GM19193 (cell line): ENCODE measurements around the gene KDM2B.

ENCODE experiments used
- POLR2A ChIP-seq: IDR thresholded peaks from 4 replicates; pipeline ENCODE4 v1.6.1; 2011; ENCODE audit not compliant: insufficient read depth, insufficient read length; ENCODE audit errors: extremely low read depth

The KDM2B gene

DNA sequence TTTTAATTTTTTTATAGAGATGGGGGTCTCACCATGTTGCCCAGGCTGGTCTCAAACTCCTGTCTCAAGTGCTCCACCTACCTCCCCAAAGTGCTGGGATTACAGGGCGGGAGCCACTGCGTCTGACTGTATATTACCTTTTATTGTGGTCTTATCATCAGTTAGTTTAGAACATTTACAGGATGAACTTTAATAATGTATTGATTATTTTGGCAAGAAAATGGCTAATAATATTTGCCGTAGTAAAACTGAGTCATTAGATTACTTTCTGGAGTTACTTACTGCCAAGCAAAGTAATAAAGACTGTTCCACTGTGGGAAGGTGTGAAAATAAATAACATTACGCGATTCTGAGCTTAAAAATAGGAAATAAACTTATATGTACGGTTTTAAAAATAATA lies 21.9 kb upstream of the KDM2B start:
- no peak for TF ChIP-seq POLR2A

DNA sequence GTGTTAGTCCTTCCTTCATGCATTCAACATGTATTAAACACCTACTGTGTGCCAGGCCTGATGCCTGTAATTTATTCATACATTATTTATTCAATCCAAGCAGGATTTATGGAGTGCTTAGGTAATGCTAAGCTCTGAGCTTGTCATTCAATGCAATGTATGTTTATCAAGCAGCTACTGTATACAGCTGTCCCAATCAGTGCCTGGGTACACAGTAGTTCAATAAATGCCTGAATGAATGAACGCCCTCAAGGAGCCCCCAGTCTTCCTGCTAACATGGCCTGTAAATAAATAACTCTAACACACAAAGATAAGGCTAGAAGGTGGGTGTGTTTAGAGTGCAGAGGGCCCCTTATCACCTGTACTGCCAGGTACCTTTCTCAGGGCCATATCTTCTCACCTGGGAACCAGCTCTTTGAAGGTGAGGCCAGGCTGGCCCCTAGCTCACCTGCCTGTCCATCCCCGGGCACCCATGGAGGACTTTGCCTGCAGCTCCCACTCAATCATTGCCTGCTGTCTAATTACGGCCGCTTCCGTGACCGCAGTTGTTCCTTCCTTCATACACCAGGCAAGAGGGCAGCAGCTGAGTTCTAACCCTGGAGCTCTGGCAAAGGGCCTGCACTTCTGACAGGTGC lies 20.0 kb upstream of the KDM2B start:
- TF ChIP-seq POLR2A, result no peak

- no peak for TF ChIP-seq POLR2A
Measured at GRCh38 chr12:121596526-121596925, 15.7 kb upstream of the KDM2B start.

DNA sequence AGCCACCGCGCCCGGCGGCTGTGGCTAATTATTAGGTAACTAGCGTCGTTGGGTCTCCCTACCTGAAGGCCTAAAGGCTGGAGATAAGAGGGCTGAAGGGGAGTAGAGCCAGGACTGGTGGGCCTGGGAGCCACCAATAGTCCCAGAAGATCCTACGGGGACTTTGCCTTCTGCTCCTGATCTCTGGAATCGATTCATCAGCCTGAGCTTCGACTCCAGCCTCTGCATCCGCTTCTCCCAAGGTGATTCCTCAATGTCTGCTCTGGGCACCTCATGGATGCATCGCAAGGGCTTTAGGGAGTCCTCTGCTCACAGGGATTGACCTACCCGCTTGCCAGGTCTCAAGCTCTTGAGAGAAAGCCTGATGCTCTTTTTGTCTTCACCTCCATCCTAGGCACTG lies 14.7 kb upstream of the KDM2B start:
- TF ChIP-seq POLR2A, result no peak

- TF ChIP-seq POLR2A, result no peak
Measured at GRCh38 chr12:121592320-121592719, 11.5 kb upstream of the KDM2B start.

DNA sequence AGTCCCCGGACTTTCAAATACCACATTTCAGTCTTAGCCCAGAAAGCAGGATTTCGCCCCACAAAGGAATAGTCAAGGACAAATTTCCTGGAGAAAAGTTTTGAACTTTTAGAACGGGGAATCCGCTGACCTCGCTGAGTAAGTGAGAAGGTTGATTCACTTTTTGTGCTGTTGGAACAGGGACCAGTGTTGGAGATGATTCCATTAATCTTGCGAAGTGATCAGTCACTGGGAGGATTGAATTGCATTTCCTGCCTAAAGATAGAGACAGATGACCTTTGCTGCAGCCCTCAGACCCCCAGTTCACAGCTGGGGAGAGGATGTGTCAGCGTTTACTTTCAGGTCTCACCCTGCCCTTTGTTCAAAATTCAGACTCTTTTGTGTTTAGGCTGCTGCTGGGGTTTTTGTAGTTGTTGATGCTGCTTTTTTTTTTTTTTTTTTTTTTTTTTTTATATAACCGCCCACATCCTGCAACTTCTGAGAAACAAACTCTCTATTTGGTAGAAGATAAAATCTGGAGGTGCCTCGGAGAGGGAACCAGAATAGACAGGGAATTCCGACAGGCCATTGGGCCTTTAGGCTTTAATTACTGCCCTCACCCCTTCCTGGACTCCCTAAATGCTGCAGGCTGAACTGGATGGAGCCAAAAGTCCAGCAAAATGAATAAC lies 9.8 kb upstream of the KDM2B start:
- peak; percentile 36 for TF ChIP-seq POLR2A

- no peak for TF ChIP-seq POLR2A
Measured at GRCh38 chr12:121582583-121583333, 1.9 kb upstream of the KDM2B start.

DNA sequence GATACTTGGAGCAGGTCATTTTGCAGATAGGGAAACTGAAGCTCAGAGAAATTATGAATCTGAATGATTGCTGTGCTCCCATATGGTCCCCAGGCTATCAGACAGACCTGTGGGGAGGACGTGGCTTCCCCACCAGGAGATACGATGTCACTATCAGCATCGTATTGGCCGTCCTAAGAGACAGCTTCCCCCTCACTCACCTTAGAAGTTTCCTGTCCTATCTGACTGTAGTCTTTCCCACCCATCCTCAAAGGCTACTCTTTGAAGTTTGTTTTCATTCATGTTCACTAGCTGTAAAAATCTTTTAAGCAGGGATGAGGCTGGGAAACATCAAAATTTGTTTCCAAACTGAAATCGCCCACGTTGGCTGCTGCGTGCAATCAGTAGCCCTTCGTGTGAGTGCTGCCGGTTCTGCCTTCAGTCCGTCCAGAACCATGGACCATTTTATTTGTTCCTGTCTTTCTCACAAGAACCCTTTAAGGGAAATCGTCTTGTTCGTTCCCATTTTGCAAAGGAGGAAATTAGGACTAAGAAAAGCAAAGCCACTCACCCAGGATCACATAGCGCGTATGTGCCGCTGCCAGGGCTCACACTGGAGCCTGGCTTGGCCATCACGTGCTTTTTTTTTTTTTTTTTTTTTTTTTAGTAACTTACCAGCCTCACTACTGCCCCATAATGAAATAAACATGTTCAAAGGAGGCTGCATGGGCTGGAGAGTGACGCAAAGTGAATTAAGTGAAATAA lies 1.0 kb upstream of the KDM2B start:
- no peak for TF ChIP-seq POLR2A

- TF ChIP-seq POLR2A, result peak; percentile 47
Measured at GRCh38 chr12:121579981-121580868, 598 bp downstream of the KDM2B start.

DNA sequence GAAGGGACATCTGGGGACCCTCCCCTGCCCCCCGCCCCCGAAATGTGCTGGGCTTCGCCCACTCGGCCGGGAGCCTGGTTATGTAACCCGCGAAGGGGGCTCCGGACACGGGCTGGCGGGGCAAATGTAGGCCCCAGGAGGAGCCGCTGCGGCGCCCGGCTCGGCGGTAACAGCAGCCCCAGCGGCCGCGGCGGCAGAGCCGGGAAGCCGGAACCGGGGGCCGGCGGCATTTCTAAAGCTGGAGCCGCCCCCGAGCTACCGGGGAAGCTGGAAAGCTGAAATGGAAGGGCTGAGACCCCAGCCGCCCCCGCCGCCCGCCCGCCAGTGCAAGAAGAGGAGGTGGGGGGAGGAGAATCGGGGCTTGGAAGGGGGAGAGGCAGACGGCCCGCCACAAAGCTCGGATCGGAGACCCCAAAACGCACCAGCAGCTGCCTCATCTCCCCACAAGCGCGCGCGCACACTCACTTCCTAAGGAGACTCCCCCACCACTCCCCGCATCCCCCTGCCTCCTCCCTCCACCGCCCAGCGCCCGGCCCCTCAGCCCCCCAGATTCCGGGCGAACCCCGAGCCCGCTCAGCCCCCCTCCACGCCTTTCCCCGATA lies 1.5 kb downstream of the KDM2B start:
- no peak for TF ChIP-seq POLR2A

DNA sequence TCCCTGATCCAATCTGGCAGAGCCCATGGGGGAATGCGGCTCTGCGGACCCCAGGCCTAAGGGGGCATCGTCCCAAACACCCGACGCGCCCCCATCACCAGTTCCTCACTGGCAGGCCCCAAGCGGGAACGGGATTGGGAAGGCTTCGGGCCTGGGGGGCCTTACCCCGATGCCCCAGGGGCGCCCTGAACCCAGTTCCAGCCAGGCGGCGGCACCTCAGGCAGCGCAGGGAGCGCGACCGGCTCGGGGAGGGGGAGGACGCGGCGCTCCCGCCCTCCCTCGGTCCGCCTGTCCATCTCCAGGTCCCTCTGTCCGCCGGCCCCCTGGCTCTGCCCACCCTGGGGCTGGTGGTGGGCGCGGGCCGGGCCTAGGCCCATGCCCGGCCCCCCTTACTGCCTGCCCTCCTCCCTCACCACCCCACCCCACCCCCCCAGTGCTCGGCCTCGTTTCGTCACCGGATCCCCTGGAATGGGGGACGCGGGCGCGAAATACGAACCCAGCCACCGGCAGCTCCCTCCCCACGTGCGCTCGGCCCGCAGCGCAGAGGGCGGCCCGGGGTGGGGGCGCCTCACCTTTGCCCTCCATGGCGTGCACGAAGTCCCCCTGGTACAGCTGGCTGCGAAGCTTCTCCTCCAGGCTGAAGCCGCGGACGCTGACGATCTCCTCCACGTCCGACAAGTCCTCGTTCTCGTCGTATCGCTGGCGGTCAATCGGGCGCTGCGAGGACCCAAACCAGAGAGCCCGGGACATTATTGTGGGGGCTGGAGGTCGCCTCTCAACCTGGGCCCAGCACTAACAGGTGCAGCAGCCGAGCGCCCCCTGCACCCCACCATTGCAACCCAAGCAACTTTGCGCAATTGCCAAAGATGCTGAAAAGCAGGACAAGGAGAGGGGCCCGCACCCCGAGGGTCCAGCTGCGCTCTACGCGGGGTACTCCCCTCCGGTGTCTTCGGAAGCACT lies 2.3 kb downstream of the KDM2B start:
- TF ChIP-seq POLR2A, result no peak

GRCh38 chr12:121577443-121578180 lies 3.2 kb downstream of the KDM2B start:
- no peak for TF ChIP-seq POLR2A
